ENCODE results near the gene NUDCD2. TPM values are rescaled to one million over a fixed set of nuclear protein-coding genes. Genes with fewer than 3 reads are reported as not detected.

NUDCD2 gene
- total and polyA plus RNA-seq, 9 of the 15 experiments (the other 6 are each of a cell fraction or from before 2014, with no cell fraction given) = 14.6 to 76.9 (median 32.5) TPM

- TF ChIP-seq NCOA4 (IDR thresholded peaks at IDR 0.05; ENCODE audit: partially characterized antibody) = no peak
- TF ChIP-seq TEAD4 (IDR thresholded peaks at IDR 0.05; ENCODE audit: low read length) = peak; percentile 12; the same call in 1 of the 2 replicates
- no peak for TF ChIP-seq TEAD4 (CRISPR knock-in tag; IDR thresholded peaks at IDR 0.05; ENCODE audit: borderline replicate concordance)
- TF ChIP-seq NFE2L1 (tag; IDR thresholded peaks at IDR 0.05; ENCODE audit: borderline replicate concordance, low read depth) = no peak
- TF ChIP-seq SMC3 (conservative IDR thresholded peaks at IDR 0.05; ENCODE audit: insufficient read depth, low read depth, low read length) = no peak
- no peak for TF ChIP-seq ZBTB11 (CRISPR knock-in tag; IDR thresholded peaks at IDR 0.05)
- no peak for TF ChIP-seq CREB3 (tag; conservative IDR thresholded peaks at IDR 0.05; ENCODE audit: low read depth)
- TF ChIP-seq STAG1 (CRISPR knock-in tag; IDR thresholded peaks at IDR 0.05; ENCODE audit: borderline replicate concordance) = no peak; the same call in 1 of the 2 replicates
- TF ChIP-seq ZNF274 (IDR thresholded peaks at IDR 0.05; ENCODE audit: borderline replicate concordance, low read depth, low read length) = no peak
- no peak for TF ChIP-seq ZNF655 (CRISPR knock-in tag; IDR thresholded peaks at IDR 0.05)
- TF ChIP-seq CEBPZ (IDR thresholded peaks at IDR 0.05; ENCODE audit: borderline replicate concordance, low read depth, low read length) = no peak
- peak; percentile 68 for TF ChIP-seq POLR2AphosphoS5 (IDR thresholded peaks at IDR 0.05; ENCODE audit: control insufficient read depth, insufficient read depth, low read depth, low read length)
- peak; percentile 63; the same call in 1 of the 2 replicates for TF ChIP-seq ZBTB7A (IDR thresholded peaks at IDR 0.05; ENCODE audit: borderline replicate concordance, control insufficient read depth, low read depth, low read length)
- TF ChIP-seq BCOR (IDR thresholded peaks at IDR 0.05) = 0 out of 2 replicates have a peak, but pooled peaks have one; percentile 35
- peak; percentile 62; the same call in 1 of the 2 replicates for TF ChIP-seq SMAD4 (CRISPR knock-in tag; conservative IDR thresholded peaks at IDR 0.05)
- TF ChIP-seq ZNF3 (CRISPR knock-in tag; IDR thresholded peaks at IDR 0.05) = no peak
- TF ChIP-seq KAT7 (CRISPR knock-in tag; IDR thresholded peaks at IDR 0.05; ENCODE audit: borderline replicate concordance) = no peak
Observed at GRCh38 chr5:163459819-163460561, at the start of gene NUDCD2 (continued).

Measured in K562 (cell line).